ENCODE results near the gene IL2RA.
"Not testable (repeated sequence)": the region's sequence is repeated elsewhere in the genome, so short reads cannot be mapped to it uniquely, and the experiment has no call there.

Gene IL2RA

DNA sequence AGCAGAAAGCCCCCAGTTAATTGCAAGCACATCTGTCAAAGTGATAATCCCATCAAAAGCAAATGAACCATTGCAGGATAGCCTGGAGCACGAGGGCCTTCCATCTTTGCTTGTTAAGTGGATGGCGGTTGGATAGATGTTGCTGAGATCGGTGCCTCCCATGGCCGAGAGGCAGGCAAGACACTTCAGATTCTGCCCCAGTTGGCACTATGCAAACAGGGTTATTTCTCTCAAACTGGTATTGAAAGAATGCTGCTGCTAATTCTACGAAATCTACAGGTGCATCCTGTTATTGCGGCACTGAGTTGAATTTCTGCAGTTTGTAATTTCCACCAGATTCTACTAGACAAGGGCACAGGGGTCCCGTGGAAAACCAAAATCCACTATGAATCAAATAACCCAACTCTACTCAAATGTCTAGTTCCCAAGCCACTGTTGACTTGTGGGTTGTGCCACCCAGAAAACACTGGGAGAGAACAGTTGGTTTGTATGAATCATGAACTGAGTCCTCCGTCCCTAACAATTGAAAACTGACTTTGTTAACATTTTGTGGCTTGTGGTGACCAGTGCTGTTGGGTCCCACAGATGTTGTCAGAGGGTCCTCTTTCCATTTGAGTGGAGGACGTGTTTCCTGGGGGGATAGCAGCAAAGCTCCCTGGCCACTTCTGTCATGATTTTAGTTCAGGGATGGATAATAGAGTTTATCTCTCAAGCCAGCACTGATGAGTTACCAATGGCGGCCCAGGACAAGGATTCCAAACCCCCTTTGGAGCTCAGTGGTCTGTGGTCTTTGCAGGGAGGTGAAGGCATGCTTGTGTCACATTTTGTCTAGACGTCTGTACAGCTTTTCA, 7.1 kb upstream of the IL2RA start:
- H3K4me3 ChIP-seq (ENCODE audit: low read depth, low read length), result no peak overlapping the region
- DNase-seq (ENCODE audit: low read depth, low spot score), result no peak
- TF ChIP-seq, protein P1, sequence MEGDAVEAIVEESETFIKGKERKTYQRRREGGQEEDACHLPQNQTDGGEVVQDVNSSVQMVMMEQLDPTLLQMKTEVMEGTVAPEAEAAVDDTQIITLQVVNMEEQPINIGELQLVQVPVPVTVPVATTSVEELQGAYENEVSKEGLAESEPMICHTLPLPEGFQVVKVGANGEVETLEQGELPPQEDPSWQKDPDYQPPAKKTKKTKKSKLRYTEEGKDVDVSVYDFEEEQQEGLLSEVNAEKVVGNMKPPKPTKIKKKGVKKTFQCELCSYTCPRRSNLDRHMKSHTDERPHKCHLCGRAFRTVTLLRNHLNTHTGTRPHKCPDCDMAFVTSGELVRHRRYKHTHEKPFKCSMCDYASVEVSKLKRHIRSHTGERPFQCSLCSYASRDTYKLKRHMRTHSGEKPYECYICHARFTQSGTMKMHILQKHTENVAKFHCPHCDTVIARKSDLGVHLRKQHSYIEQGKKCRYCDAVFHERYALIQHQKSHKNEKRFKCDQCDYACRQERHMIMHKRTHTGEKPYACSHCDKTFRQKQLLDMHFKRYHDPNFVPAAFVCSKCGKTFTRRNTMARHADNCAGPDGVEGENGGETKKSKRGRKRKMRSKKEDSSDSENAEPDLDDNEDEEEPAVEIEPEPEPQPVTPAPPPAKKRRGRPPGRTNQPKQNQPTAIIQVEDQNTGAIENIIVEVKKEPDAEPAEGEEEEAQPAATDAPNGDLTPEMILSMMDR (IDR thresholded peaks at IDR 0.05; ENCODE audit: insufficient read depth, low read length, missing control alignments), result no peak
- ChIA-PET POLR2A (no interaction called here), CTCF (interaction anchor here (0.7 to 10.9 kb wide), 4 partner anchors 12 to 88 kb away, joined by 3 to 79 read pairs (median 4); partner anchors contain the start of gene RBM17)

DNA sequence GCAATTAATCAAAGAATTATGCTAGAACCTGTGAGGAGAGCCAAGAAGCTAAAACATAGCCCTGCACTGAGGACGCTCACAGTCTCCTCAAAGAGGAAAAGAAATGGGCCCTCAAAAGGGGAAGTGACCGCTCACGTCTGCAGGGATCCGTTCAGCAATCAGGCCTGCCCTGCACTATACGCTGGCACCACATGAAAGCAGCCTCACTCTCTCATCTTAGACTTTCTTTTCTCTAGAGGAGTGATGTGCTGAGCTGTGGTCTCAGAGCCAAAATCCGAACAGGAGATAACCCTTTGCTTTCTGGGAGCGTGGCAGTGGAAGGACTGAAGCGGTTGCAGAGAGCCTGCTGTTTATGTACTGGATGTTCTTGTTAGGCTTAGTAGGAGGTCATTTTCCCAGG, 6.3 kb upstream of the IL2RA start:
- ChIA-PET POLR2A (no interaction called here), CTCF (interaction anchor here (0.7 to 1.9 kb wide), 3 partner anchors 12 to 89 kb away, joined by 3 to 6 read pairs (median 5); no protein-coding TSS in a partner anchor)
- TF ChIP-seq, protein P1 (IDR thresholded peaks at IDR 0.05; ENCODE audit: insufficient read depth, low read length, missing control alignments), result no peak
- DNase-seq (ENCODE audit: low read depth, low spot score), result no peak
- H3K4me3 ChIP-seq (ENCODE audit: low read depth, low read length), result no peak overlapping the region

DNA sequence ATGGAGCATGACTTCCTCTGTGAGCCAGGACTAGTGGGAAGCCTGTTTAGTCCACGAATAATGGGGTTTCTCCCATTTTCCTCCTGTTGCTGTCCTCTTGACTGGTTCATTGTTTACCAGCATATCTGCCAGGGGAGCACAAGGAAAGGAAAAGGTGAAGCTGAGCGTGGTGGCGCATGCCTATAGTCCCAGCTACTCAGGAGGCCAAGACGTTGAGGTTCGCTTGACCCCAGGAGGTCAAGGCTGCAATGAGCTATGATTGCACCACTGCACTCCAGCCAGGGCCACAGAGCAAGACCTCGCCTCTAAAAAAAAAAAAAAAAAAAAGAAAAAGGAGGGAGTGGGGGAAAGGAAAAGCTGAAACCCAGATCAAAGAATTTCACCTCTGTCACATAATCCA, 5.8 kb upstream of the IL2RA start:
- DNase-seq (ENCODE audit: low read depth, low spot score), result no peak
- CTCF ChIA-PET, result interaction anchor here (1.3 to 1.9 kb wide), 2 partner anchors 13 to 18 kb away, joined by 5 to 6 read pairs; no protein-coding TSS in a partner anchor
- no peak overlapping the region for H3K4me3 ChIP-seq (ENCODE audit: low read depth, low read length)
- TF ChIP-seq, protein P1 (IDR thresholded peaks at IDR 0.05; ENCODE audit: insufficient read depth, low read length, missing control alignments), result no peak
- POLR2A ChIA-PET, result no interaction called here

DNA sequence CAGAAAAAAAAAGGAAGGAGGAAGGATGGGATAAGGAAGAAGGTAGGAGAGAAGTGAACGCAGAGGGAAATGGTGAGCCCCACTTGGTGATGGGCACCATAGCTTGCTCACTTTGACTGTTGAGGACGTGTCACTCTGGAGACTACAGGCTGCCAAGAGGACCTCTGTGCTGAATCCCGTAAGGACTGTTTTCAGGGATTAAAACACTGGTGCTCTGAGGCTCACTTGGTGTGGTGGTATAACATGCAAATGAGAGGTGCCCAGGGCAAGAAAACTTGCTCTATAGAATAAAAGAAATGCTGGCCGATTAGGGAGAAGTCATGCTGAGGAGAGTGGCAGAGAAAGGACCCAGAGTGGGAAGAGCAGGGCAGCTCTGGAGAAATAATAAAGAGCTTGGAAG, 5.3 kb upstream of the IL2RA start:
- DNase-seq (ENCODE audit: low read depth, low spot score), result no peak
- POLR2A ChIA-PET, result no interaction called here
- TF ChIP-seq, protein P1 (IDR thresholded peaks at IDR 0.05; ENCODE audit: insufficient read depth, low read length, missing control alignments), result no peak
- H3K4me3 ChIP-seq (ENCODE audit: low read depth, low read length), result no peak overlapping the region
- CTCF ChIA-PET, result interaction anchor here (0.7 to 1.9 kb wide), 3 partner anchors 11 to 19 kb away, joined by 3 to 6 read pairs (median 5); no protein-coding TSS in a partner anchor

DNA sequence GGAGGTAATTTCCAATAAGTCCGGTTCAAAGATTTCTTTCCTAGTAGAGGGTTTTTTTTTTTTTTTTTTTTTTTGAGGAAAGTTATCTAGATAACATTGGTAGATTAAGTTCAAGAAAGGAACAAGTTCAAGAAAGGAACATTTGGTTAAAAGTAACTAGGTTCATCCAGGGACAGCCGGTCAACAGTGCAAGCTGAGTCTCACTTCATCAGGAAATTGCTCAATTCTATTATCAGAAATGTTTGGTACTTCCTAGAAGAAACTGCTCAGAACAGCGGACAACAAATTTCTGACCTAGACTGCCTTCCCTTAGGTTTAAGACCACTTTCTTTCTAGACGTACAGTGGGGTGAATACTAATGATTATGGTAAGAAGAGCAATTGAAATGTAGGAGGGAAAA, 3.7 kb upstream of the IL2RA start:
- TF ChIP-seq, protein P1 (IDR thresholded peaks at IDR 0.05; ENCODE audit: insufficient read depth, low read length, missing control alignments), result no peak
- DNase-seq (ENCODE audit: low read depth, low spot score), result no peak
- CTCF ChIA-PET, result interaction anchor here (0.8 to 1.0 kb wide), 2 partner anchors 11 to 18 kb away, joined by 3 read pairs; no protein-coding TSS in a partner anchor
- H3K4me3 ChIP-seq (ENCODE audit: low read depth, low read length), result no peak overlapping the region
- POLR2A ChIA-PET, result no interaction called here

DNA sequence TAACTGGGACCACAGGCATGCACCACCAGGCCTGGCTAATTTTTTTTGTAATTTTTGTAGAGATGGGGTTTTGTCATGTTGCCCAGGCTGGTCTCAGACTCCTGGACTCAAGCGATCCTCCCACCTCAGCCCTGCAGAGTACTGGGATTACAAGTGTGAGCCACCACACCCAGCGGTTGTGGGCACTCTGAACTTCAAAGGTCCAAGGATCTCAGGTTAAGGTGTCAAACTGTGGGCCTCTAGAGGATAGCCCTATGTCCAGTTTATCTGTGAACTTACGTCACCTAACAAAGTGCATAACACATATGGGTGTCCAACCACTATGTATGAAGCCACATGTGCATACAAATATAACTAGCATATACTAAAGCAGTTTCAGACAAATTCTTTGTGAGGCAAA, 3.2 kb upstream of the IL2RA start:
- H3K4me3 ChIP-seq (ENCODE audit: low read depth, low read length), result no peak overlapping the region
- CTCF ChIA-PET, result no interaction called here
- POLR2A ChIA-PET, result no interaction called here
- TF ChIP-seq, protein P1 (IDR thresholded peaks at IDR 0.05; ENCODE audit: insufficient read depth, low read length, missing control alignments), result no peak
- no peak for DNase-seq (ENCODE audit: low read depth, low spot score)

DNA sequence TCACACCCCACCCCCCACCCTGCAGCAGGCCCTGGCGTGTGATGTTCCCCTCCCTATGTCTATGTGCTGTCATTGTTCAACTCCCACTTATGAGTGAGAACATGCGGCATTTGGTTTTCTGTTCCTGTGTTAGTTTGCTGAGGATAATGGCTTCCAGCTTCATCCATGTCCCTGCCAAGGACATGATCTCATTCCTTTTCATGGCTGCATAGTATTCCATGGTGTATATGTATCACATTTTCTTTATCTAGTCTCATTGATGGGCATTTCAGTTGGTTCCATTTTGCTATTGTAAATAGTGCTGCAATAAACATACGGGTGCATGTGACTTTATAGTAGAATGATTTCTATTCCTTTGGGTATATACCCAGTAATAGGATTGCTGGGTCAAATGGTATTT, 2.6 kb upstream of the IL2RA start:
- DNase-seq (ENCODE audit: low read depth, low spot score); CTCF ChIA-PET; POLR2A ChIA-PET: not testable (repeated sequence)

More for the DNA sequence above, 2.6 kb upstream of the IL2RA start:
- H3K4me3 ChIP-seq (ENCODE audit: low read depth, low read length), result not testable (repeated sequence)

All from AG04449 (cell line).